ENCODE results near the gene TMOD1. TPM values are rescaled to one million over a fixed set of nuclear protein-coding genes. Genes with fewer than 3 reads are reported as not detected.

The TMOD1 gene
- total and polyA plus RNA-seq, 10 of the 15 experiments (the other 5 are each of a cell fraction or from before 2014, with no cell fraction given): 4.0 to 44.1 (median 15.4) TPM

GRCh38 chr9:97501177-97501971 lies at the start of gene TMOD1 (continued):
- TF ChIP-seq, protein P1, sequence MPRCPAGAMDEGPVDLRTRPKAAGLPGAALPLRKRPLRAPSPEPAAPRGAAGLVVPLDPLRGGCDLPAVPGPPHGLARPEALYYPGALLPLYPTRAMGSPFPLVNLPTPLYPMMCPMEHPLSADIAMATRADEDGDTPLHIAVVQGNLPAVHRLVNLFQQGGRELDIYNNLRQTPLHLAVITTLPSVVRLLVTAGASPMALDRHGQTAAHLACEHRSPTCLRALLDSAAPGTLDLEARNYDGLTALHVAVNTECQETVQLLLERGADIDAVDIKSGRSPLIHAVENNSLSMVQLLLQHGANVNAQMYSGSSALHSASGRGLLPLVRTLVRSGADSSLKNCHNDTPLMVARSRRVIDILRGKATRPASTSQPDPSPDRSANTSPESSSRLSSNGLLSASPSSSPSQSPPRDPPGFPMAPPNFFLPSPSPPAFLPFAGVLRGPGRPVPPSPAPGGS (IDR thresholded peaks at IDR 0.05; ENCODE audit: borderline replicate concordance, insufficient read depth, low read depth, low read length, poor library complexity, severe bottlenecking): peak; percentile 15
- TF ChIP-seq, protein P2, sequence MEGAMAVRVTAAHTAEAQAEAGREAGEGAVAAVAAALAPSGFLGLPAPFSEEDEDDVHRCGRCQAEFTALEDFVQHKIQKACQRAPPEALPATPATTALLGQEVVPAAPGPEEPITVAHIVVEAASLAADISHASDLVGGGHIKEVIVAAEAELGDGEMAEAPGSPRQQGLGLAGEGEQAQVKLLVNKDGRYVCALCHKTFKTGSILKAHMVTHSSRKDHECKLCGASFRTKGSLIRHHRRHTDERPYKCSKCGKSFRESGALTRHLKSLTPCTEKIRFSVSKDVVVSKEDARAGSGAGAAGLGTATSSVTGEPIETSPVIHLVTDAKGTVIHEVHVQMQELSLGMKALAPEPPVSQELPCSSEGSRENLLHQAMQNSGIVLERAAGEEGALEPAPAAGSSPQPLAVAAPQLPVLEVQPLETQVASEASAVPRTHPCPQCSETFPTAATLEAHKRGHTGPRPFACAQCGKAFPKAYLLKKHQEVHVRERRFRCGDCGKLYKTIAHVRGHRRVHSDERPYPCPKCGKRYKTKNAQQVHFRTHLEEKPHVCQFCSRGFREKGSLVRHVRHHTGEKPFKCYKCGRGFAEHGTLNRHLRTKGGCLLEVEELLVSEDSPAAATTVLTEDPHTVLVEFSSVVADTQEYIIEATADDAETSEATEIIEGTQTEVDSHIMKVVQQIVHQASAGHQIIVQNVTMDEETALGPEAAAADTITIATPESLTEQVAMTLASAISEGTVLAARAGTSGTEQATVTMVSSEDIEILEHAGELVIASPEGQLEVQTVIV (IDR thresholded peaks at IDR 0.05; ENCODE audit: borderline replicate concordance, partially characterized antibody): no peak
- TF ChIP-seq POLR2AphosphoS5 (IDR thresholded peaks at IDR 0.05; ENCODE audit: low read length): no peak
- no peak for TF ChIP-seq BRCA1 (IDR thresholded peaks at IDR 0.05; ENCODE audit: low read depth, low read length)
- TF ChIP-seq TCF12 (IDR thresholded peaks at IDR 0.05; ENCODE audit: low read depth, low read length): peak; percentile 89
- TF ChIP-seq CREB1 (IDR thresholded peaks at IDR 0.05; ENCODE audit: low read depth): no peak; the same call in 1 of the 2 replicates
- no peak; the same call in 1 of the 2 replicates for TF ChIP-seq CHD1 (IDR thresholded peaks at IDR 0.05; ENCODE audit: low read depth, low read length)
- TF ChIP-seq ESRRA (IDR thresholded peaks at IDR 0.05; ENCODE audit: low read length): no peak
- TF ChIP-seq RELA (IDR thresholded peaks at IDR 0.05; ENCODE audit: borderline replicate concordance, partially characterized antibody): no peak
- no peak; the same call in 1 of the 2 replicates for TF ChIP-seq MEF2A (IDR thresholded peaks at IDR 0.05; ENCODE audit: insufficient read depth, low read depth, low read length)
- TF ChIP-seq, protein P3, sequence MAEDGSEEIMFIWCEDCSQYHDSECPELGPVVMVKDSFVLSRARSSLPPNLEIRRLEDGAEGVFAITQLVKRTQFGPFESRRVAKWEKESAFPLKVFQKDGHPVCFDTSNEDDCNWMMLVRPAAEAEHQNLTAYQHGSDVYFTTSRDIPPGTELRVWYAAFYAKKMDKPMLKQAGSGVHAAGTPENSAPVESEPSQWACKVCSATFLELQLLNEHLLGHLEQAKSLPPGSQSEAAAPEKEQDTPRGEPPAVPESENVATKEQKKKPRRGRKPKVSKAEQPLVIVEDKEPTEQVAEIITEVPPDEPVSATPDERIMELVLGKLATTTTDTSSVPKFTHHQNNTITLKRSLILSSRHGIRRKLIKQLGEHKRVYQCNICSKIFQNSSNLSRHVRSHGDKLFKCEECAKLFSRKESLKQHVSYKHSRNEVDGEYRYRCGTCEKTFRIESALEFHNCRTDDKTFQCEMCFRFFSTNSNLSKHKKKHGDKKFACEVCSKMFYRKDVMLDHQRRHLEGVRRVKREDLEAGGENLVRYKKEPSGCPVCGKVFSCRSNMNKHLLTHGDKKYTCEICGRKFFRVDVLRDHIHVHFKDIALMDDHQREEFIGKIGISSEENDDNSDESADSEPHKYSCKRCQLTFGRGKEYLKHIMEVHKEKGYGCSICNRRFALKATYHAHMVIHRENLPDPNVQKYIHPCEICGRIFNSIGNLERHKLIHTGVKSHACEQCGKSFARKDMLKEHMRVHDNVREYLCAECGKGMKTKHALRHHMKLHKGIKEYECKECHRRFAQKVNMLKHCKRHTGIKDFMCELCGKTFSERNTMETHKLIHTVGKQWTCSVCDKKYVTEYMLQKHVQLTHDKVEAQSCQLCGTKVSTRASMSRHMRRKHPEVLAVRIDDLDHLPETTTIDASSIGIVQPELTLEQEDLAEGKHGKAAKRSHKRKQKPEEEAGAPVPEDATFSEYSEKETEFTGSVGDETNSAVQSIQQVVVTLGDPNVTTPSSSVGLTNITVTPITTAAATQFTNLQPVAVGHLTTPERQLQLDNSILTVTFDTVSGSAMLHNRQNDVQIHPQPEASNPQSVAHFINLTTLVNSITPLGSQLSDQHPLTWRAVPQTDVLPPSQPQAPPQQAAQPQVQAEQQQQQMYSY (CRISPR knock-in tag; IDR thresholded peaks at IDR 0.05): no peak
- TF ChIP-seq, protein P4, sequence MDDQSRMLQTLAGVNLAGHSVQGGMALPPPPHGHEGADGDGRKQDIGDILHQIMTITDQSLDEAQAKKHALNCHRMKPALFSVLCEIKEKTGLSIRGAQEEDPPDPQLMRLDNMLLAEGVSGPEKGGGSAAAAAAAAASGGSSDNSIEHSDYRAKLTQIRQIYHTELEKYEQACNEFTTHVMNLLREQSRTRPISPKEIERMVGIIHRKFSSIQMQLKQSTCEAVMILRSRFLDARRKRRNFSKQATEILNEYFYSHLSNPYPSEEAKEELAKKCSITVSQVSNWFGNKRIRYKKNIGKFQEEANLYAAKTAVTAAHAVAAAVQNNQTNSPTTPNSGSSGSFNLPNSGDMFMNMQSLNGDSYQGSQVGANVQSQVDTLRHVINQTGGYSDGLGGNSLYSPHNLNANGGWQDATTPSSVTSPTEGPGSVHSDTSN (IDR thresholded peaks at IDR 0.05; ENCODE audit: insufficient replicate concordance, low read depth, low read length): no peak
- TF ChIP-seq CREM (IDR thresholded peaks at IDR 0.05; ENCODE audit: low read depth): no peak; the same call in 1 of the 2 replicates
- no peak for TF ChIP-seq EZH2 (IDR thresholded peaks at IDR 0.05; ENCODE audit: borderline replicate concordance, control insufficient read depth, low read depth, low read length)
- peak; percentile 48; the same call in 1 of the 2 replicates for TF ChIP-seq NBN (IDR thresholded peaks at IDR 0.05)
- no peak for TF ChIP-seq SP1 (IDR thresholded peaks at IDR 0.05; ENCODE audit: low read depth, low read length)
- TF ChIP-seq, protein P5, sequence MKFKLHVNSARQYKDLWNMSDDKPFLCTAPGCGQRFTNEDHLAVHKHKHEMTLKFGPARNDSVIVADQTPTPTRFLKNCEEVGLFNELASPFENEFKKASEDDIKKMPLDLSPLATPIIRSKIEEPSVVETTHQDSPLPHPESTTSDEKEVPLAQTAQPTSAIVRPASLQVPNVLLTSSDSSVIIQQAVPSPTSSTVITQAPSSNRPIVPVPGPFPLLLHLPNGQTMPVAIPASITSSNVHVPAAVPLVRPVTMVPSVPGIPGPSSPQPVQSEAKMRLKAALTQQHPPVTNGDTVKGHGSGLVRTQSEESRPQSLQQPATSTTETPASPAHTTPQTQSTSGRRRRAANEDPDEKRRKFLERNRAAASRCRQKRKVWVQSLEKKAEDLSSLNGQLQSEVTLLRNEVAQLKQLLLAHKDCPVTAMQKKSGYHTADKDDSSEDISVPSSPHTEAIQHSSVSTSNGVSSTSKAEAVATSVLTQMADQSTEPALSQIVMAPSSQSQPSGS (IDR thresholded peaks at IDR 0.05; ENCODE audit: low read length): no peak
- no peak for TF ChIP-seq SMC3 (IDR thresholded peaks at IDR 0.05; ENCODE audit: borderline replicate concordance, low read length)
- TF ChIP-seq ATF7 (IDR thresholded peaks at IDR 0.05; ENCODE audit: low read depth): peak; percentile 78; the same call in 1 of the 2 replicates
- TF ChIP-seq CHD2 (IDR thresholded peaks at IDR 0.05; ENCODE audit: borderline replicate concordance, low read depth, low read length): no peak
